Measurements from ENCODE around the gene HEMK1. TPM values are rescaled to one million over a fixed set of nuclear protein-coding genes. Genes with fewer than 3 reads are reported as not detected.

The HEMK1 gene
- total and polyA plus RNA-seq, 2 of the 8 experiments (the other 6 are each of a cell fraction or from before 2014, with no cell fraction given) = 9.7 to 10.6 TPM

GRCh38 chr3:50586763-50587070 lies 17.4 kb downstream of the HEMK1 start:
- no peak overlapping the region for H3K56ac ChIP-seq (replicated peaks; ENCODE audit: insufficient read length, low read depth, low read length)
- H3K14ac ChIP-seq (ENCODE audit: insufficient read length) = no peak overlapping the region
- no peak overlapping the region for H3K18ac ChIP-seq (ENCODE audit: extremely low read depth, low read length)
- H3K36me3 ChIP-seq (ENCODE audit: control insufficient read depth in 2 of 4, insufficient read depth in 4 of 4, low read length in 3 of 4) = no peaks in the 10 kb centered on the region
- no peak overlapping the region for H2BK12ac ChIP-seq (ENCODE audit: low read depth, low read length)
- H3K27ac ChIP-seq (ENCODE audit: low read depth, low read length) = no peak overlapping the region
- peaks cover 0 to 2% (median 0%) of the 10 kb centered on the region in 4 experiments; a peak in 1 of 7 replicates for H3K27me3 ChIP-seq (replicated peaks in 1 of 4; ENCODE audit: control insufficient read depth in 3 of 4, extremely low read depth in 1 of 4, insufficient read depth in 3 of 4, low read length in 3 of 4)
- no peak overlapping the region for H3K4ac ChIP-seq (replicated peaks; ENCODE audit: insufficient read length, low read depth, low read length)
- H2BK5ac ChIP-seq (ENCODE audit: low read depth, low read length) = no peak overlapping the region
- no peaks in the 10 kb centered on the region for H3K79me2 ChIP-seq (ENCODE audit: control insufficient read depth in 1 of 2, insufficient read depth in 2 of 2, low read length in 2 of 2)
- H2AK5ac ChIP-seq (ENCODE audit: low read depth, low read length) = no peak overlapping the region
- no peak overlapping the region for H4K5ac ChIP-seq (ENCODE audit: insufficient read length, low read depth, low read length)
- H2BK120ac ChIP-seq (replicated peaks; ENCODE audit: low read depth, low read length) = no peak overlapping the region
- no peak overlapping the region for H2BK15ac ChIP-seq (ENCODE audit: low read length)
- no peak overlapping the region for H3K9ac ChIP-seq (replicated peaks in 1 of 4; ENCODE audit: extremely low read depth in 1 of 4, low read depth in 3 of 4, low read length in 3 of 4)
- WGBS, 2 experiments (ENCODE audit: extremely low coverage in 1 of 2, insufficient coverage in 1 of 2, insufficient read length in 1 of 2, insufficient replicate concordance in 2 of 2, low coverage in 1 of 2, low lambda C conversion rate in 2 of 2, missing lambda C conversion rate in 1 of 2) = 80% methylated on average over 3 of the region's 3 CpGs; no CpG with 5 or more reads in 1 of the 2 experiments
- POLR2A ChIA-PET (ENCODE audit: partially characterized antibody) = interaction anchor here (1.3 to 3.1 kb wide), 5 partner anchors 9 to 54 kb away, joined by 3 to 12 read pairs (median 4); partner anchors contain the start of gene HEMK1
- no peaks in the 10 kb centered on the region for H3K79me1 ChIP-seq (ENCODE audit: low read depth, low read length)
- H2AFZ ChIP-seq (ENCODE audit: low read length) = no peak overlapping the region
- DNase-seq (ENCODE audit: low read depth in 1 of 2, low spot score in 2 of 2) (no peak), FAIRE-seq (no peak)
- H3K23me2 ChIP-seq (ENCODE audit: low read depth, low read length) = no peaks in the 10 kb centered on the region
- CTCF ChIA-PET (ENCODE audit: partially characterized antibody) = interaction anchor here (0.5 to 11.1 kb wide), 6 partner anchors 10 to 803 kb away, joined by 3 to 233 read pairs (median 4); partner anchors contain the start of genes CISH, HEMK1 and MAPKAPK3
- no peaks in the 10 kb centered on the region for H3K4me1 ChIP-seq (replicated peaks in 1 of 4; ENCODE audit: control insufficient read depth in 3 of 4, insufficient read depth in 4 of 4, low read length in 3 of 4)
- H4K20me1 ChIP-seq (replicated peaks in 1 of 2; ENCODE audit: control insufficient read depth in 1 of 2, insufficient read depth in 2 of 2, low read length in 2 of 2) = peaks cover 0 to 2% of the 10 kb centered on the region in 2 experiments
- no peaks in the 10 kb centered on the region for H3K9me3 ChIP-seq (ENCODE audit: insufficient read depth in 2 of 2, low read depth in 1 of 2, low read length in 1 of 2)
- H3K4me3 ChIP-seq (ENCODE audit: extremely low read depth in 1 of 4, insufficient read depth in 2 of 4, low read depth in 3 of 4, low read length in 4 of 4) = no peak overlapping the region
- no peak overlapping the region for H4K8ac ChIP-seq (ENCODE audit: extremely low read depth, insufficient read depth, low read length)
- H4K91ac ChIP-seq (replicated peaks; ENCODE audit: insufficient read length, low read length) = no peak overlapping the region
- no peak overlapping the region for H3K4me2 ChIP-seq (ENCODE audit: insufficient read depth in 1 of 2, low read depth in 2 of 2, low read length in 2 of 2)
- H3K23ac ChIP-seq (ENCODE audit: insufficient read length) = no peak overlapping the region
- H2BK20ac ChIP-seq (ENCODE audit: low read length) = no peak overlapping the region
- TF ChIP-seq SP2 (IDR thresholded peaks at IDR 0.05; ENCODE audit: low read length) = no peak
- TF ChIP-seq ASH2L (IDR thresholded peaks at IDR 0.05; ENCODE audit: low read length) = no peak
- TF ChIP-seq PHF8 (conservative IDR thresholded peaks at IDR 0.05; ENCODE audit: low read depth, low read length) = no peak
- no peak for TF ChIP-seq CEBPB (IDR thresholded peaks at IDR 0.05; ENCODE audit: low read depth, low read length)
- TF ChIP-seq BACH1 (IDR thresholded peaks at IDR 0.05; ENCODE audit: low read length) = no peak
- TF ChIP-seq POLR2A (IDR thresholded peaks at IDR 0.05; ENCODE audit: control extremely low read depth in 1 of 2, low read depth in 2 of 2, low read length in 2 of 2) = no peak
- TF ChIP-seq E2F6 (IDR thresholded peaks at IDR 0.05) = no peak
- no peak for TF ChIP-seq POU5F1 (IDR thresholded peaks at IDR 0.05; ENCODE audit: low read depth, low read length)
- TF ChIP-seq CREB1 (IDR thresholded peaks at IDR 0.05) = no peak
